Spleen (tissue), 11 donors: ENCODE data around the gene KATNIP. TPM values are rescaled to one million over a fixed set of nuclear protein-coding genes. Genes with fewer than 3 reads are reported as not detected.

Source experiments
- DNase-seq: peaks from one replicate; pipeline ENCODE4 v3.0.0-alpha.2; 2020
- H3K27ac ChIP-seq, 8 donors: fragments of 200-600 bp; sonication (generic) in 7 of 8; 1 replicate in 4 of 8; 2 replicates in 4 of 8; pipeline versions ENCODE4 v1.5.0 to v1.8.0; 2016 to 2021; ENCODE audit warnings: inconsistent platforms in 4 of 8, mild to moderate bottlenecking in 4 of 8, moderate library complexity in 1 of 8
- H3K27me3 ChIP-seq, 7 donors: fragments of 200-600 bp; sonication (generic) in 6 of 7; replicated peaks in 1 of 7; 1 replicate in 4 of 7; 2 replicates in 3 of 7; pipeline versions ENCODE4 v1.5.0 to v1.8.0; 2016 to 2021; ENCODE audit warnings: inconsistent platforms in 3 of 7, mild to moderate bottlenecking in 1 of 7
- H3K36me3 ChIP-seq, 6 donors: fragments of 200-600 bp; sonication (generic) in 5 of 6; 1 replicate in 4 of 6; 2 replicates in 2 of 6; pipeline versions ENCODE4 v1.5.0 to v1.8.0; 2016 to 2021; ENCODE audit warnings: inconsistent platforms in 2 of 6
- H3K4me1 ChIP-seq, 6 donors: fragments of 200-600 bp; sonication (generic) in 5 of 6; 1 replicate in 3 of 6; 2 replicates in 3 of 6; pipeline versions ENCODE4 v1.5.0 to v1.8.0; 2016 to 2021; ENCODE audit warnings: inconsistent platforms in 3 of 6
- H3K4me3 ChIP-seq, 8 donors: fragments of 200-600 bp; sonication (generic) in 7 of 8; 1 replicate in 4 of 8; 2 replicates in 4 of 8; pipeline versions ENCODE4 v1.5.0 to v1.8.0; 2016 to 2021; ENCODE audit warnings: inconsistent platforms in 4 of 8, mild to moderate bottlenecking in 4 of 8, moderate library complexity in 2 of 8
- H3K9me3 ChIP-seq, 8 donors: fragments of 200-600 bp; sonication (generic) in 7 of 8; 1 replicate in 4 of 8; 2 replicates in 4 of 8; pipeline versions ENCODE4 v1.5.0 to v1.8.0; 2016 to 2021; ENCODE audit warnings: inconsistent platforms in 4 of 8
- POLR2A ChIP-seq, 3 donors: fragments of 450-650 bp; IDR thresholded peaks; one replicate each; pipeline ENCODE4 v1.5.1; 2017; ENCODE audit warnings: antibody characterized with exemption in 3 of 3, mild to moderate bottlenecking in 1 of 3
- POLR2AphosphoS5 ChIP-seq, 3 donors: sonication (generic); formaldehyde crosslinking; IDR thresholded peaks; one replicate each; pipeline ENCODE4 v1.5.1; 2017; ENCODE audit warnings: antibody characterized with exemption in 3 of 3
- WGBS, 5 donors: extraction: QIAGEN DNeasy Blood & Tissue Kit in 3 of 5; methylation state at CpG; one replicate each; pipeline versions ENCODE4 v1.1.5 to v1.1.7; 2013 to 2018; 5-methylcytosine and 5-hydroxymethylcytosine counted together
- intact Hi-C: fragments of 100-400 bp; cut with DNase I; formaldehyde crosslinking; loops from one replicate; pipeline ENCODE4 v1.15.0; 2023; ENCODE audit warnings: low total_unique reads
- polyA plus RNA-seq, 3 donors: library from polyadenylated mRNA; stranded (reverse); fragments of 200-250 nt; gene quantifications; one replicate each; pipeline ENCODE4 v1.2.1, GENCODE V29; 2013
- total RNA-seq, 7 donors: library from RNA; depleted of rRNA in 3 of 7; stranded (reverse); fragments of >200 nt in 3 of 7; fragmentation: NEBNext Ultra II Directional in 4 of 7; extraction: Animal tissue kit (Norgen Biotek cat#: 25700) in 4 of 7; gene quantifications; one replicate each; pipeline versions ENCODE4 v1.1.0 to v1.2.1, GENCODE V29; 2016 to 2021
- TF ChIP-seq, protein P1 (sequence below), 11 experiments: fragments of 200-600 bp in 7 of 11; fragments of 450-650 bp in 4 of 11; sonication (generic) in 4 of 11; IDR thresholded peaks in 8 of 11; conservative IDR thresholded peaks in 3 of 11; 1 replicate in 7 of 11; 2 replicates in 4 of 11; pipeline versions ENCODE4 v1.4.0 to v1.8.0; 2016 to 2021; ENCODE audit warnings: antibody characterized with exemption in 11 of 11, inconsistent platforms in 4 of 11, mild to moderate bottlenecking in 1 of 11
- donor health status: healthy with polysubstance abuse.
- donor health status: DM: no; HTN: no; CAD: no; lungs with moderate emphysema.
- donor health status: DM: no; HTN: no; CAD: no.
- donor health status: Bipolar disorder and iron deficiency.
- donor health status: healthy.
- donor health status: DM: no; HTN: no; CAD: no.
- donor health status: DM: yes; HTN: yes; CAD: no.

KATNIP gene
- total and polyA plus RNA-seq, 10 donors: 3.8 to 40.7 (median 30.0) TPM

DNA sequence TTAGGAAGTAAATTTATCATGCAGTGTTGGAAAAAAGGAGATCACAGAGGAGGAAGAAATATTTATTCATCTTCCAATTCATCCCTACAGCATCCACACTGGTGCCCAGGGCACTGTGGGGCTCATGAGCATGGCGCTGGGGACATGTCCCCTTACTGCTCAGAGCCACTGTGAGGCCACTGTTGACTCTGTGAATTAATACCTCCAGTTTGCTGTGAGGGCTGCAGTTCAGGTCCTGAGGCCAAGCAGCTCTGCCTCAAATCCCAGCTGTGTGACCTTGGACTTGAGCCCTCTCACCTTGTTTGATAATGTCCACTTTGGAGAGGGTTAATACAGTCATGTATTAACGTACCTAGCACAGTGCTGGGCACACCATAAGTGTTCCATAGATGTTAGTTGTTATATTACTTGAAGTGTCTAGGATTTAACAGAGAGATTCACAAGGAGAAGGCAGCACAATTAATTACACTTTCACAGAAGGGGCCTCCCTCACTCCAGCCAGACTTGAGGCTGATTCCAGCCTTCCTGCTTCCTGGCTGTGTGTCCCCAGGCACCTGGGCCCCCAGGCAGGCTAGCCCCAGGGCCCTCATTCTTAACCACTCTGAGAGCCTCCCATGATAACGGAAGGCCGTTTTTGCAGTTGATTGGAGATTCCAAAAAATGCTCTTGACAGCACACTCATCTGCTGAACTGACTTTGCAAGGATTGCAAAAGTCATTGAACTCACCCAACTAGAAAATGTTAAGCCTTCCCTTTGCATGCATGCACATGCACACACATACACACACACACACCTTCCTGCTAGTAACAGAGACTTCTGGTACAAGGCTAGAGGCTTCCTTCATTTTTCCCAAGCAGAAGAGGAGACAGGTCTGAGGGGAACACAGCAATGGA is 29.4 kb downstream of the KATNIP start:
- intact Hi-C loops: no loop called here
- Histone ChIP-seq H3K27ac (no peak overlapping the region), H3K9me3 (no peaks in the 10 kb centered on the region), H3K4me1 (no peaks in the 10 kb centered on the region), H3K36me3 (peaks cover 0 to 69% (median 3%) of the 10 kb centered on the region in 6 donors), H3K27me3 (no peaks in the 10 kb centered on the region), H3K4me3 (no peak overlapping the region)
- 84 to 91% (median 88%) methylated on average over 4 of the region's 4 CpGs for WGBS, 5 donors
- DNase-seq: no peak
- TF ChIP-seq POLR2AphosphoS5 (IDR thresholded peaks at IDR 0.05) (no peak), POLR2A (IDR thresholded peaks at IDR 0.05) (no peak)
- TF ChIP-seq, protein P1, sequence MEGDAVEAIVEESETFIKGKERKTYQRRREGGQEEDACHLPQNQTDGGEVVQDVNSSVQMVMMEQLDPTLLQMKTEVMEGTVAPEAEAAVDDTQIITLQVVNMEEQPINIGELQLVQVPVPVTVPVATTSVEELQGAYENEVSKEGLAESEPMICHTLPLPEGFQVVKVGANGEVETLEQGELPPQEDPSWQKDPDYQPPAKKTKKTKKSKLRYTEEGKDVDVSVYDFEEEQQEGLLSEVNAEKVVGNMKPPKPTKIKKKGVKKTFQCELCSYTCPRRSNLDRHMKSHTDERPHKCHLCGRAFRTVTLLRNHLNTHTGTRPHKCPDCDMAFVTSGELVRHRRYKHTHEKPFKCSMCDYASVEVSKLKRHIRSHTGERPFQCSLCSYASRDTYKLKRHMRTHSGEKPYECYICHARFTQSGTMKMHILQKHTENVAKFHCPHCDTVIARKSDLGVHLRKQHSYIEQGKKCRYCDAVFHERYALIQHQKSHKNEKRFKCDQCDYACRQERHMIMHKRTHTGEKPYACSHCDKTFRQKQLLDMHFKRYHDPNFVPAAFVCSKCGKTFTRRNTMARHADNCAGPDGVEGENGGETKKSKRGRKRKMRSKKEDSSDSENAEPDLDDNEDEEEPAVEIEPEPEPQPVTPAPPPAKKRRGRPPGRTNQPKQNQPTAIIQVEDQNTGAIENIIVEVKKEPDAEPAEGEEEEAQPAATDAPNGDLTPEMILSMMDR (IDR thresholded peaks at IDR 0.05 in 8 of 11, conservative IDR thresholded peaks at IDR 0.05 in 3 of 11): no peak

DNA sequence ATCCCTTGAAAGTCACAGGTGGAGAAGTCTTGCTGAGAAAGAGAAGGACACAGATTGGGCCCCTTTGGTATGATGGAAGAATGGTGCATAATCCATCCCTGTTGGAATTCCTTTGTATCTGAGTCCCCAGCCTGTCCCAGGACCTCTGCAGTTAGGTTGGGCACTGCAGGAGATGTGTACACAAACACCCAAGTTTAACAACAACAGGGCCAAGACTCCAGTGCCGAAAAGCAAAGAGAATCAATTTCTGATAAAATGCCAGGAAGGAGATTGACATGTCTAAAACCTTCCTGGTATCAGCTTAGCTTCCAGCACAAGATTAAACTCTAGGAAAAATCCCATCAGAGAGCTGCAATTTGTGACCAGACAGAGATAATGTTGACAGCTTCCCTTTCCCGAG is 32.9 kb downstream of the KATNIP start:
- no peak overlapping the region for H3K27ac ChIP-seq
- WGBS, 5 donors: 68 to 84% (median 74%) methylated on average over 2 of the region's 2 CpGs
- TF ChIP-seq, protein P1 (IDR thresholded peaks at IDR 0.05 in 8 of 11, conservative IDR thresholded peaks at IDR 0.05 in 3 of 11): no peak
- TF ChIP-seq POLR2AphosphoS5 (IDR thresholded peaks at IDR 0.05) (no peak), POLR2A (IDR thresholded peaks at IDR 0.05) (no peak)
- no peak for DNase-seq
- intact Hi-C loops: no loop called here
- no peak overlapping the region for H3K4me3 ChIP-seq
- H3K9me3 ChIP-seq: no peaks in the 10 kb centered on the region
- H3K36me3 ChIP-seq: peaks cover 0 to 55% (median 0%) of the 10 kb centered on the region in 6 donors
- no peaks in the 10 kb centered on the region for H3K4me1 ChIP-seq
- H3K27me3 ChIP-seq: no peaks in the 10 kb centered on the region

DNA sequence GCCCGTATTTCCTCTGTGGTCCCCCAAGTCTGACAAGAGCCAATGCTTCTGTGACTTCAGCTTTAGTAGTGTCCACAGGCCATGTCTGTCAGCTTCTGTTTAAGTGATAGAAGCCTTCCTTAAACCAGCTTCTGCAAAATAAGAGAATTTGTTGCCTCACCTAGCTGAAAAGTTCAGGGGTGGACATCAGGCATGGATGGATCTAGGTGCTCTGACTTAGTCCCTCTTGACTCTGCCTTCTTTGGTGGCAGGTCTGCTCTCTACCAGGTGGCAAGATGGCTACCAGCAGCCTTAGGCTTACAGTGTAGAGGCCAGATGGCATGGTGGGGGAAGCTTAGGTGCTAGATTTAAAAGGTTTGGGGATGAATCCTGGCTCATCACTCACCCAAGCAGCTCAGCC is 33.7 kb downstream of the KATNIP start:
- WGBS, 5 donors: 87 to 100% (median 94%) methylated on average over 1 of the region's 1 CpG

DNA sequence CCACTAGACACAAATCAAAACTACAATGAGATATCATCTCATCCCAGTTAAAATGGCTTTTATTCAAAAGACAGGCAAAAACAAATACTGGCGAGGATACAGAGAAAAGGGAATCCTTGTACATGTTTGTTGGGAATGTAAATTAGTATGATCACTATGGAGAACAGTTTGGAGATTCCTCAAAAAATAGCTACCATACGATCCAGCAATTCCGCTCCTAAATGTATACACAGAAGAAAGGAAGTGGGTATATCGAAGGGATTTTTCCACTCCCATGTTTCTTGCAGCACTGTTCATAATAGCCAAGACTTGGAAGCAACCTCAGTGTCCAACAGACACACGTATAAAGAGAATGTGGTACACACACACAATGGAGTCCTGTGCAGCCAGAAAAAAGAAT is 35.3 kb downstream of the KATNIP start:
- TF ChIP-seq POLR2AphosphoS5 (IDR thresholded peaks at IDR 0.05) (no peak), POLR2A (IDR thresholded peaks at IDR 0.05) (no peak)
- TF ChIP-seq, protein P1 (IDR thresholded peaks at IDR 0.05 in 8 of 11, conservative IDR thresholded peaks at IDR 0.05 in 3 of 11): no peak
- no peak overlapping the region for H3K27ac ChIP-seq
- peaks cover 0 to 50% (median 0%) of the 10 kb centered on the region in 6 donors for H3K36me3 ChIP-seq
- H3K27me3 ChIP-seq: no peaks in the 10 kb centered on the region
- no peak for DNase-seq
- H3K9me3 ChIP-seq: peaks cover 0 to 14% (median 10%) of the 10 kb centered on the region in 8 donors
- 94 to 99% (median 97%) methylated on average over 5 of the region's 5 CpGs for WGBS, 5 donors
- H3K4me1 ChIP-seq: no peaks in the 10 kb centered on the region
- intact Hi-C loops: no loop called here
- H3K4me3 ChIP-seq: no peak overlapping the region

More for the DNA sequence above, 33.7 kb downstream of the KATNIP start:
- Histone ChIP-seq H3K27ac (no peak overlapping the region), H3K4me1 (no peaks in the 10 kb centered on the region), H3K27me3 (no peaks in the 10 kb centered on the region), H3K9me3 (peaks cover 0 to under 1% (median 0%) of the 10 kb centered on the region in 8 donors), H3K36me3 (peaks cover 0 to 55% (median 0%) of the 10 kb centered on the region in 6 donors), H3K4me3 (no peak overlapping the region)
- TF ChIP-seq, protein P1 (IDR thresholded peaks at IDR 0.05 in 8 of 11, conservative IDR thresholded peaks at IDR 0.05 in 3 of 11): no peak
- no peak for TF ChIP-seq POLR2AphosphoS5 (IDR thresholded peaks at IDR 0.05)
- no peak for TF ChIP-seq POLR2A (IDR thresholded peaks at IDR 0.05)
- no peak for DNase-seq
- intact Hi-C loops: no loop called here
